Activated T-cell treated with anti-CD3 and anti-CD28 coated beads, Interleukin-2, amount 50 U/mL, for 24 hours (primary cell): ENCODE measurements around the gene CHL1.

ENCODE experiments used
- DNase-seq: peaks from one replicate; pipeline ENCODE4 v3.0.0-alpha.2; 2020
- H3K27ac Mint-ChIP-seq: 2 replicates; pipeline ENCODE4 v1.8.0; 2020; ENCODE audit warnings: mild to moderate bottlenecking, mixed read lengths
- H3K27me3 Mint-ChIP-seq: 2 replicates; pipeline ENCODE4 v1.8.0; 2020; ENCODE audit warnings: mixed read lengths
- H3K36me3 Mint-ChIP-seq: 2 replicates; pipeline ENCODE4 v1.8.0; 2020; ENCODE audit warnings: low read depth, mixed read lengths
- H3K4me1 Mint-ChIP-seq: 2 replicates; pipeline ENCODE4 v1.8.0; 2020; ENCODE audit warnings: low read depth, mixed read lengths
- H3K4me3 Mint-ChIP-seq: 2 replicates; pipeline ENCODE4 v1.8.0; 2020; ENCODE audit warnings: mild to moderate bottlenecking, moderate library complexity, mixed read lengths
- H3K9me3 Mint-ChIP-seq: 2 replicates; pipeline ENCODE4 v1.8.0; 2020; ENCODE audit warnings: mixed read lengths

Gene CHL1

DNA sequence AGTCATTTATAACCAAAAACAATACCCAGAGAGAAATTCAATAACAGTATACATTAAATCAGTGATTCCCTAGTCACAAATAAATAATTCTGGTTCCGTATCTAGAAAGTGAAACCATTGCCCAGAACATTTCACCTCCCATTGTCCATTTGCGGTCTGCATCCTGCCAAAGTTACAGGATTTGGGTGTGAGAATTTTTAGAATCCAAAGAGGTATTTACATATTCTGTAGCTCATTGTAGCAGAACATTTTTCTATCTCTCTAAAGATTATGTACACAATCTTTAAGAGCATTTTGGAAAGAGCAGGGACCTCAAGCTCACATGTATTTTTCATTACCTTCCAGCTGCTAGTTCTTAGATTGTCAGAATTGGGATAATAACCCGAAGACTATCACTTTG, 261.6 kb downstream of the CHL1 start:
- Mint-ChIP-seq H3K9me3 (no peaks in the 10 kb centered on the region), H3K27me3 (no peaks in the 10 kb centered on the region), H3K36me3 (no peaks in the 10 kb centered on the region), H3K27ac (no peak overlapping the region), H3K4me3 (no peak overlapping the region), H3K4me1 (no peaks in the 10 kb centered on the region)
- DNase-seq, result no peak

- Mint-ChIP-seq H3K36me3 (no peaks in the 10 kb centered on the region), H3K4me3 (no peak overlapping the region), H3K9me3 (no peaks in the 10 kb centered on the region), H3K4me1 (no peaks in the 10 kb centered on the region), H3K27ac (no peak overlapping the region), H3K27me3 (no peaks in the 10 kb centered on the region)
- no peak for DNase-seq
Measured at GRCh38 chr3:458653-459310, 262.2 kb downstream of the CHL1 start.
